Liver (tissue), 9 donors: Measurements from ENCODE around the gene AUH. TPM values are rescaled to one million over a fixed set of nuclear protein-coding genes. Genes with fewer than 3 reads are reported as not detected.
A peak's percentile ranks its signal among the peaks of the same experiment; 100 is the strongest.

Experiments used
- DNase-seq: peaks from one replicate; pipeline ENCODE4 v3.0.0-alpha.2; 2017; ENCODE audit warnings: low spot score
- H3K27ac ChIP-seq, 2 donors: one replicate each; pipeline ENCODE4 v1.7.0; 2013; ENCODE audit warnings: inconsistent platforms in 2 of 2, low read length in 2 of 2, control low read depth in 1 of 2, low read depth in 1 of 2, mild to moderate bottlenecking in 1 of 2
- H3K27me3 ChIP-seq, 4 donors: one replicate each; pipeline versions ENCODE4 v1.6.1 to v1.7.0; 2013; ENCODE audit warnings: low read length in 3 of 4, inconsistent platforms in 1 of 4, mild to moderate bottlenecking in 1 of 4, moderate library complexity in 1 of 4; ENCODE audit not compliant: control insufficient read depth in 4 of 4, insufficient read depth in 4 of 4
- H3K36me3 ChIP-seq, 4 donors: one replicate each; pipeline versions ENCODE4 v1.6.1 to v1.7.0; 2013; ENCODE audit warnings: low read length in 3 of 4, mild to moderate bottlenecking in 3 of 4, low read depth in 1 of 4, moderate library complexity in 1 of 4; ENCODE audit not compliant: control insufficient read depth in 4 of 4, insufficient read depth in 3 of 4
- H3K4me1 ChIP-seq, 4 donors: one replicate each; pipeline versions ENCODE4 v1.6.1 to v1.7.0; 2013; ENCODE audit warnings: low read length in 3 of 4, mild to moderate bottlenecking in 3 of 4, moderate library complexity in 1 of 4; ENCODE audit not compliant: control insufficient read depth in 4 of 4, insufficient read depth in 4 of 4
- H3K4me3 ChIP-seq, 3 donors: one replicate each; pipeline versions ENCODE4 v1.6.1 to v1.7.0; 2013; ENCODE audit warnings: low read length in 3 of 3, control low read depth in 1 of 3, low read depth in 1 of 3, mild to moderate bottlenecking in 1 of 3
- H3K9ac ChIP-seq, 2 donors: one replicate each; pipeline ENCODE4 v1.7.0; 2013; ENCODE audit warnings: low read length in 2 of 2, mild to moderate bottlenecking in 2 of 2, moderate library complexity in 2 of 2, control low read depth in 1 of 2, low read depth in 1 of 2
- H3K9me3 ChIP-seq, 4 donors: one replicate each; pipeline versions ENCODE4 v1.6.1 to v1.7.0; 2013; ENCODE audit warnings: low read length in 3 of 4; ENCODE audit not compliant: control insufficient read depth in 4 of 4
- EGR1 ChIP-seq, 2 donors: IDR thresholded peaks; 2 replicates each; pipeline ENCODE4 v1.6.1; 2016 to 2018; ENCODE audit warnings: antibody characterized with exemption in 2 of 2, low read depth in 2 of 2
- FOXA1 ChIP-seq: IDR thresholded peaks from 2 replicates; pipeline ENCODE4 v1.6.1; 2016; ENCODE audit warnings: antibody characterized with exemption
- FOXA2 ChIP-seq: IDR thresholded peaks from 2 replicates; pipeline ENCODE4 v1.6.1; 2016; ENCODE audit warnings: antibody characterized with exemption
- GABPA ChIP-seq, 2 donors: IDR thresholded peaks in 1 of 2; conservative IDR thresholded peaks in 1 of 2; 2 replicates each; pipeline ENCODE4 v1.6.1; 2016; ENCODE audit warnings: antibody characterized with exemption in 2 of 2, mild to moderate bottlenecking in 1 of 2, moderate library complexity in 1 of 2
- HNF4A ChIP-seq, 2 donors: conservative IDR thresholded peaks; 2 replicates each; pipeline ENCODE4 v1.6.1; 2016; ENCODE audit warnings: antibody characterized with exemption in 2 of 2, mild to moderate bottlenecking in 2 of 2
- HNF4G ChIP-seq: IDR thresholded peaks from 2 replicates; pipeline ENCODE4 v1.6.1; 2016; ENCODE audit warnings: antibody characterized with exemption
- JUND ChIP-seq, 2 donors: IDR thresholded peaks; 2 replicates each; pipeline ENCODE4 v1.6.1; 2016; ENCODE audit warnings: antibody characterized with exemption in 2 of 2
- NR2F2 ChIP-seq: IDR thresholded peaks from 2 replicates; pipeline ENCODE4 v1.6.1; 2016; ENCODE audit warnings: antibody characterized with exemption
- RAD21 ChIP-seq, 2 donors: IDR thresholded peaks; 2 replicates each; pipeline ENCODE4 v1.6.1; 2016; ENCODE audit warnings: antibody characterized with exemption in 2 of 2, mild to moderate bottlenecking in 2 of 2
- RXRA ChIP-seq, 2 donors: IDR thresholded peaks; 2 replicates each; pipeline ENCODE4 v1.6.1; 2017 to 2018; ENCODE audit warnings: antibody characterized with exemption in 2 of 2, mild to moderate bottlenecking in 1 of 2
- SP1 ChIP-seq: IDR thresholded peaks from 2 replicates; pipeline ENCODE4 v1.6.1; 2018; ENCODE audit warnings: antibody characterized with exemption, mild to moderate bottlenecking
- TAF1 ChIP-seq: conservative IDR thresholded peaks from 2 replicates; pipeline ENCODE4 v1.6.1; 2016; ENCODE audit warnings: antibody characterized with exemption, mild to moderate bottlenecking
- YY1 ChIP-seq: IDR thresholded peaks from 2 replicates; pipeline ENCODE4 v1.6.1; 2016; ENCODE audit warnings: antibody characterized with exemption, mild to moderate bottlenecking
- WGBS: extraction: QIAGEN DNeasy Blood & Tissue Kit; methylation state at CpG from one replicate; pipeline ENCODE4 v1.1.7; 2013; 5-methylcytosine and 5-hydroxymethylcytosine counted together
- polyA plus RNA-seq, 2 donors: library from polyadenylated mRNA; stranded (reverse) in 1 of 2; unstranded in 1 of 2; fragments of 200-250 nt in 1 of 2; fragments of >200 nt in 1 of 2; fragmentation: Nextera tagmentation in 1 of 2; extraction: Ambion mirVana in 1 of 2; gene quantifications; one replicate each; pipeline versions ENCODE4 v1.2.1 to v1.2.3, GENCODE V29; 2013 to 2015
- total RNA-seq, 2 donors: library from RNA; depleted of rRNA; stranded (reverse); fragments of >200 nt; gene quantifications; one replicate each; pipeline ENCODE4 v1.2.3, GENCODE V29; 2014
- TF ChIP-seq, protein P1 (sequence below): fragments of 150-350 bp; IDR thresholded peaks from 2 replicates; pipeline ENCODE4 v1.5.1; 2017; ENCODE audit warnings: improper control_type of control experiment, low read depth, low read length; ENCODE audit not compliant: missing input control
- TF ChIP-seq, protein P2 (sequence below): IDR thresholded peaks from 2 replicates; pipeline ENCODE4 v1.6.1; 2016; ENCODE audit warnings: antibody characterized with exemption
- TF ChIP-seq, protein P3 (sequence below): IDR thresholded peaks from 2 replicates; pipeline ENCODE4 v1.6.1; 2016; ENCODE audit warnings: antibody characterized with exemption, mild to moderate bottlenecking
- TF ChIP-seq, protein P4 (sequence below): IDR thresholded peaks from 2 replicates; pipeline ENCODE4 v1.6.1; 2016; ENCODE audit warnings: antibody characterized with exemption
- TF ChIP-seq, protein P5 (sequence below): IDR thresholded peaks from 2 replicates; pipeline ENCODE4 v1.6.1; 2016; ENCODE audit warnings: antibody characterized with exemption
- donor health status: healthy.
- donor health status: healthy.
- donor health status: healthy.
- donor health status: healthy.
- donor health status: healthy.

The AUH gene
- total and polyA plus RNA-seq, 4 donors = 12.1 to 30.0 (median 24.9) TPM

DNA sequence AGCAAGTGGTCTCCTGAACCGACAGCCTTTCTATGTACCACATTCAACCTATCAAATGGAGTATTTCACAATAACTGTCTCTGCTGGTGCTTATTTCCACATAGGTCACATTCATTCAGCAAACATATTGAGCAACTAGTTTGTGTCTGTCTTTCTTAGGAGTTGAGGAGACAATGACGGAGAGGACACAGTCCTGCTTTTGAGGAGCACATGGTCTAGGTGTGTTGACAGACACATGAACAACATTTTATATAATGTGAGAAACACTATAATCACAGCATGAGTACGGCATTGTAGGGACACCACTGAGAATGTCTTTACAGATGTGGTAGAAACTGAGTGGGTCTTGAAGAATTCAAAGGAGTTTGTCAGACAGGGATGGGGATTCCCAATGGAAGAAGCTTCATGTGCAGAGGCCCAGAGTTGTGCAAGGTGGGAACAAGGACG is 33.4 kb upstream of the AUH start:
- TF ChIP-seq, protein P1, sequence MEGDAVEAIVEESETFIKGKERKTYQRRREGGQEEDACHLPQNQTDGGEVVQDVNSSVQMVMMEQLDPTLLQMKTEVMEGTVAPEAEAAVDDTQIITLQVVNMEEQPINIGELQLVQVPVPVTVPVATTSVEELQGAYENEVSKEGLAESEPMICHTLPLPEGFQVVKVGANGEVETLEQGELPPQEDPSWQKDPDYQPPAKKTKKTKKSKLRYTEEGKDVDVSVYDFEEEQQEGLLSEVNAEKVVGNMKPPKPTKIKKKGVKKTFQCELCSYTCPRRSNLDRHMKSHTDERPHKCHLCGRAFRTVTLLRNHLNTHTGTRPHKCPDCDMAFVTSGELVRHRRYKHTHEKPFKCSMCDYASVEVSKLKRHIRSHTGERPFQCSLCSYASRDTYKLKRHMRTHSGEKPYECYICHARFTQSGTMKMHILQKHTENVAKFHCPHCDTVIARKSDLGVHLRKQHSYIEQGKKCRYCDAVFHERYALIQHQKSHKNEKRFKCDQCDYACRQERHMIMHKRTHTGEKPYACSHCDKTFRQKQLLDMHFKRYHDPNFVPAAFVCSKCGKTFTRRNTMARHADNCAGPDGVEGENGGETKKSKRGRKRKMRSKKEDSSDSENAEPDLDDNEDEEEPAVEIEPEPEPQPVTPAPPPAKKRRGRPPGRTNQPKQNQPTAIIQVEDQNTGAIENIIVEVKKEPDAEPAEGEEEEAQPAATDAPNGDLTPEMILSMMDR = no peak
- TF ChIP-seq RAD21 (IDR thresholded peaks at IDR 0.05) = peak; percentile 50 to 61
- TF ChIP-seq, protein P2, sequence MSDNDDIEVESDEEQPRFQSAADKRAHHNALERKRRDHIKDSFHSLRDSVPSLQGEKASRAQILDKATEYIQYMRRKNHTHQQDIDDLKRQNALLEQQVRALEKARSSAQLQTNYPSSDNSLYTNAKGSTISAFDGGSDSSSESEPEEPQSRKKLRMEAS = peak; percentile 91
- peak; percentile 69 to 92 for TF ChIP-seq RXRA (IDR thresholded peaks at IDR 0.05)
- TF ChIP-seq, protein P3, sequence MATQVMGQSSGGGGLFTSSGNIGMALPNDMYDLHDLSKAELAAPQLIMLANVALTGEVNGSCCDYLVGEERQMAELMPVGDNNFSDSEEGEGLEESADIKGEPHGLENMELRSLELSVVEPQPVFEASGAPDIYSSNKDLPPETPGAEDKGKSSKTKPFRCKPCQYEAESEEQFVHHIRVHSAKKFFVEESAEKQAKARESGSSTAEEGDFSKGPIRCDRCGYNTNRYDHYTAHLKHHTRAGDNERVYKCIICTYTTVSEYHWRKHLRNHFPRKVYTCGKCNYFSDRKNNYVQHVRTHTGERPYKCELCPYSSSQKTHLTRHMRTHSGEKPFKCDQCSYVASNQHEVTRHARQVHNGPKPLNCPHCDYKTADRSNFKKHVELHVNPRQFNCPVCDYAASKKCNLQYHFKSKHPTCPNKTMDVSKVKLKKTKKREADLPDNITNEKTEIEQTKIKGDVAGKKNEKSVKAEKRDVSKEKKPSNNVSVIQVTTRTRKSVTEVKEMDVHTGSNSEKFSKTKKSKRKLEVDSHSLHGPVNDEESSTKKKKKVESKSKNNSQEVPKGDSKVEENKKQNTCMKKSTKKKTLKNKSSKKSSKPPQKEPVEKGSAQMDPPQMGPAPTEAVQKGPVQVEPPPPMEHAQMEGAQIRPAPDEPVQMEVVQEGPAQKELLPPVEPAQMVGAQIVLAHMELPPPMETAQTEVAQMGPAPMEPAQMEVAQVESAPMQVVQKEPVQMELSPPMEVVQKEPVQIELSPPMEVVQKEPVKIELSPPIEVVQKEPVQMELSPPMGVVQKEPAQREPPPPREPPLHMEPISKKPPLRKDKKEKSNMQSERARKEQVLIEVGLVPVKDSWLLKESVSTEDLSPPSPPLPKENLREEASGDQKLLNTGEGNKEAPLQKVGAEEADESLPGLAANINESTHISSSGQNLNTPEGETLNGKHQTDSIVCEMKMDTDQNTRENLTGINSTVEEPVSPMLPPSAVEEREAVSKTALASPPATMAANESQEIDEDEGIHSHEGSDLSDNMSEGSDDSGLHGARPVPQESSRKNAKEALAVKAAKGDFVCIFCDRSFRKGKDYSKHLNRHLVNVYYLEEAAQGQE = peak; percentile 46
- TF ChIP-seq JUND (IDR thresholded peaks at IDR 0.05) = peak; percentile 77 to 92
- TF ChIP-seq, protein P4, sequence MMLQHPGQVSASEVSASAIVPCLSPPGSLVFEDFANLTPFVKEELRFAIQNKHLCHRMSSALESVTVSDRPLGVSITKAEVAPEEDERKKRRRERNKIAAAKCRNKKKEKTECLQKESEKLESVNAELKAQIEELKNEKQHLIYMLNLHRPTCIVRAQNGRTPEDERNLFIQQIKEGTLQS = no peak
- peak; percentile 76 for TF ChIP-seq FOXA2
- peak; percentile 94 to 97 for TF ChIP-seq HNF4A (conservative IDR thresholded peaks at IDR 0.05)
- TF ChIP-seq NR2F2 = peak; percentile 51
- TF ChIP-seq GABPA (IDR thresholded peaks at IDR 0.05 in 1 of 2, conservative IDR thresholded peaks at IDR 0.05 in 1 of 2) = no peak
- TF ChIP-seq YY1 = peak; percentile 74
- TF ChIP-seq FOXA1 = no peak
- peak; percentile 73 for TF ChIP-seq HNF4G
- TF ChIP-seq, protein P5, sequence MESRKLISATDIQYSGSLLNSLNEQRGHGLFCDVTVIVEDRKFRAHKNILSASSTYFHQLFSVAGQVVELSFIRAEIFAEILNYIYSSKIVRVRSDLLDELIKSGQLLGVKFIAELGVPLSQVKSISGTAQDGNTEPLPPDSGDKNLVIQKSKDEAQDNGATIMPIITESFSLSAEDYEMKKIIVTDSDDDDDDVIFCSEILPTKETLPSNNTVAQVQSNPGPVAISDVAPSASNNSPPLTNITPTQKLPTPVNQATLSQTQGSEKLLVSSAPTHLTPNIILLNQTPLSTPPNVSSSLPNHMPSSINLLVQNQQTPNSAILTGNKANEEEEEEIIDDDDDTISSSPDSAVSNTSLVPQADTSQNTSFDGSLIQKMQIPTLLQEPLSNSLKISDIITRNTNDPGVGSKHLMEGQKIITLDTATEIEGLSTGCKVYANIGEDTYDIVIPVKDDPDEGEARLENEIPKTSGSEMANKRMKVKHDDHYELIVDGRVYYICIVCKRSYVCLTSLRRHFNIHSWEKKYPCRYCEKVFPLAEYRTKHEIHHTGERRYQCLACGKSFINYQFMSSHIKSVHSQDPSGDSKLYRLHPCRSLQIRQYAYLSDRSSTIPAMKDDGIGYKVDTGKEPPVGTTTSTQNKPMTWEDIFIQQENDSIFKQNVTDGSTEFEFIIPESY = peak; percentile 55
- no peak for TF ChIP-seq TAF1
- TF ChIP-seq SP1 = peak; percentile 21
- peak in 1 of 2 donors; percentile 37 for TF ChIP-seq EGR1 (IDR thresholded peaks at IDR 0.05; ENCODE audit: low read depth in 2 of 2)

More for the DNA sequence above, 33.4 kb upstream of the AUH start:
- 50% methylated on average over 4 of the region's 4 CpGs for WGBS
- Histone ChIP-seq H3K9ac (no peak overlapping the region), H3K4me3 (no peak overlapping the region), H3K27ac (peak overlapping the region; percentile 5 to 51), H3K4me1 (peaks cover 2 to 12% (median 5%) of the 10 kb centered on the region in 4 donors), H3K36me3 (no peaks in the 10 kb centered on the region), H3K9me3 (no peaks in the 10 kb centered on the region), H3K27me3 (no peaks in the 10 kb centered on the region)
- no peak for DNase-seq
